SK-N-SH (cell line): ENCODE measurements around the gene CASK. TPM values are rescaled to one million over a fixed set of nuclear protein-coding genes. Genes with fewer than 3 reads are reported as not detected.

ENCODE experiments used
- CTCF ChIA-PET: fragments of 300-600, 350-600 bp; formaldehyde crosslinking; extraction: SDS; loops from one replicate; lab custom pipeline; 2021; lab: Yijun Ruan, JAX
- POLR2A ChIA-PET: fragments of 350-600 bp; sonication (Branson Sonifier 250); formaldehyde crosslinking; extraction: SDS; loops from one replicate; lab custom pipeline; 2020; ENCODE audit warnings: antibody characterized with exemption, inconsistent platforms; lab: Yijun Ruan, JAX
- DNase-seq: peaks from one replicate; pipeline ENCODE4 v3.0.0; 2012
- H2AFZ ChIP-seq: fragments of 200-600 bp; sonication (generic); 2 replicates; pipeline ENCODE4 v1.8.1; 2016; ENCODE audit warnings: antibody characterized with exemption, mild to moderate bottlenecking, low read depth
- H3F3A ChIP-seq: fragments of 200-600 bp; sonication (generic); replicated peaks from 2 replicates; pipeline ENCODE3; 2016; ENCODE audit warnings: antibody characterized with exemption, mild to moderate bottlenecking; ENCODE audit not compliant: insufficient read depth
- H3K27ac ChIP-seq, 2 experiments: fragments of 200-500 bp in 1 of 2; fragments of 200-600 bp in 1 of 2; sonication (Bioruptor generic) in 1 of 2; sonication (generic), shearing (Covaris generic) in 1 of 2; 2 replicates each; pipeline versions ENCODE4 v1.5.1 to v1.6.1; 2014 to 2016; ENCODE audit warnings: low read depth in 2 of 2, inconsistent platforms in 1 of 2, low read length in 1 of 2, mild to moderate bottlenecking in 1 of 2, mixed read lengths in 1 of 2
- H3K27me3 ChIP-seq: fragments of 200-600 bp; sonication (generic), shearing (Covaris generic); 2 replicates; pipeline ENCODE4 v1.6.1; 2016; ENCODE audit warnings: mixed run types; ENCODE audit not compliant: insufficient read depth
- H3K36me3 ChIP-seq, 2 experiments: fragments of 200-500 bp in 1 of 2; fragments of 200-600 bp in 1 of 2; sonication (Bioruptor generic) in 1 of 2; sonication (generic) in 1 of 2; replicated peaks in 1 of 2; 2 replicates each; pipeline versions ENCODE3 to v1.5.1; 2014 to 2016; ENCODE audit warnings: low read length in 1 of 2, mild to moderate bottlenecking in 1 of 2; ENCODE audit not compliant: insufficient read depth in 2 of 2, control insufficient read depth in 1 of 2
- H3K4me1 ChIP-seq, 2 experiments: fragments of 200-500 bp in 1 of 2; fragments of 200-600 bp in 1 of 2; sonication (Bioruptor generic) in 1 of 2; sonication (generic), shearing (Covaris generic) in 1 of 2; 2 replicates each; pipeline versions ENCODE4 v1.5.1 to v1.6.1; 2014 to 2016; ENCODE audit warnings: low read depth in 1 of 2, low read length in 1 of 2, mixed run types in 1 of 2; ENCODE audit not compliant: insufficient read depth in 2 of 2, control insufficient read depth in 1 of 2
- H3K4me2 ChIP-seq: fragments of 200-600 bp; sonication (generic), shearing (Covaris generic); 2 replicates; pipeline ENCODE4 v1.6.1; 2017; ENCODE audit warnings: mixed run types
- H3K4me3 ChIP-seq, 2 experiments: fragments of 200-500 bp in 1 of 2; fragments of 200-600 bp in 1 of 2; sonication (Bioruptor generic) in 1 of 2; sonication (generic), shearing (Covaris generic) in 1 of 2; 2 replicates each; pipeline versions ENCODE4 v1.5.1 to v1.8.1; 2014 to 2016; ENCODE audit warnings: low read depth in 2 of 2, inconsistent platforms in 1 of 2, low read length in 1 of 2, mild to moderate bottlenecking in 1 of 2, mixed read lengths in 1 of 2, moderate library complexity in 1 of 2
- H3K79me2 ChIP-seq: fragments of 200-600 bp; sonication (generic); 2 replicates; pipeline ENCODE4 v1.8.1; 2017; ENCODE audit warnings: mild to moderate bottlenecking; ENCODE audit not compliant: insufficient read depth
- H3K9ac ChIP-seq: fragments of 200-600 bp; sonication (generic); 2 replicates; pipeline ENCODE4 v1.6.1; 2017; ENCODE audit warnings: mixed run types
- H3K9me2 ChIP-seq: fragments of 200-600 bp; sonication (generic); 2 replicates; pipeline ENCODE4 v1.6.1; 2017; ENCODE audit warnings: mixed run types
- H3K9me3 ChIP-seq: fragments of 200-600 bp; sonication (generic); 2 replicates; pipeline ENCODE4 v1.6.1; 2017; ENCODE audit warnings: mixed run types, mild to moderate bottlenecking, moderate library complexity
- H4K20me1 ChIP-seq: fragments of 200-600 bp; sonication (generic); 2 replicates; pipeline ENCODE4 v1.6.1; 2017; ENCODE audit warnings: mild to moderate bottlenecking, mixed run types; ENCODE audit not compliant: insufficient read depth
- CHD2 ChIP-seq: fragments of 150-350 bp; IDR thresholded peaks from 2 replicates; pipeline ENCODE4 v1.6.1; 2018; ENCODE audit warnings: low read length; ENCODE audit not compliant: partially characterized antibody
- EZH2phosphoT487 ChIP-seq: fragments of 200-600 bp; sonication (generic); IDR thresholded peaks from 2 replicates; pipeline ENCODE4 v1.6.1; 2017; ENCODE audit warnings: low read depth, mixed run types, mild to moderate bottlenecking, antibody characterized with exemption, moderate library complexity, borderline replicate concordance
- FOSL2 ChIP-seq: IDR thresholded peaks from 2 replicates; pipeline ENCODE4 v1.4.0; 2012; ENCODE audit warnings: low read depth, mild to moderate bottlenecking, moderate library complexity, borderline replicate concordance
- FOXM1 ChIP-seq: IDR thresholded peaks from 2 replicates; pipeline ENCODE4 v1.4.0; 2012; ENCODE audit warnings: low read depth, mild to moderate bottlenecking
- GABPA ChIP-seq: IDR thresholded peaks from 2 replicates; pipeline ENCODE4 v1.4.0; 2012; ENCODE audit warnings: low read depth, mild to moderate bottlenecking
- GATA2 ChIP-seq: sonication (generic); formaldehyde crosslinking; IDR thresholded peaks from 2 replicates; pipeline ENCODE4 v1.5.0; 2020; ENCODE audit warnings: mild to moderate bottlenecking, missing genetic modification reagents
- JUND ChIP-seq: IDR thresholded peaks from 2 replicates; pipeline ENCODE4 v1.4.0; 2012
- NRF1 ChIP-seq: IDR thresholded peaks from 2 replicates; pipeline ENCODE4 v1.6.1; 2012; ENCODE audit warnings: low read depth, mild to moderate bottlenecking, low read length
- RXRA ChIP-seq: IDR thresholded peaks from 2 replicates; pipeline ENCODE4 v1.4.0; 2012; ENCODE audit warnings: low read depth, mild to moderate bottlenecking, borderline replicate concordance
- TCF12 ChIP-seq: IDR thresholded peaks from 2 replicates; pipeline ENCODE4 v1.4.0; 2012
- TEAD4 ChIP-seq: IDR thresholded peaks from 2 replicates; pipeline ENCODE4 v1.4.0; 2012; ENCODE audit warnings: mild to moderate bottlenecking, borderline replicate concordance; ENCODE audit not compliant: insufficient read depth
- YY1 ChIP-seq: IDR thresholded peaks from 2 replicates; pipeline ENCODE4 v1.4.0; 2012; ENCODE audit warnings: low read depth, mild to moderate bottlenecking
- WGBS: methylation state at CpG from one replicate; pipeline ENCODE4 v1.1.6; 2017; ENCODE audit warnings: low lambda C conversion rate; 5-methylcytosine and 5-hydroxymethylcytosine counted together
- polyA plus RNA-seq, 3 experiments: library from polyadenylated mRNA; depleted of rRNA; stranded (reverse); fragments of >200 nt; gene quantifications; 2 replicates each; pipeline ENCODE4 v1.2.3, GENCODE V29; 2012
- TF ChIP-seq, protein P1 (sequence below): IDR thresholded peaks from 2 replicates; pipeline ENCODE4 v1.4.0; 2012; ENCODE audit warnings: low read depth
- TF ChIP-seq, protein P2 (sequence below): IDR thresholded peaks from 2 replicates; pipeline ENCODE4 v1.4.0; 2012; ENCODE audit warnings: low read depth, borderline replicate concordance
- TF ChIP-seq, protein P3 (sequence below): IDR thresholded peaks from 2 replicates; pipeline ENCODE4; 2012
- TF ChIP-seq, protein P4 (sequence below): IDR thresholded peaks from 2 replicates; pipeline ENCODE4 v1.4.0; 2012; ENCODE audit warnings: low read depth, borderline replicate concordance

Gene CASK
- polyA plus RNA-seq, 1 of the 3 experiments (the other 2 are of a cell fraction) = 7.0 TPM

DNA sequence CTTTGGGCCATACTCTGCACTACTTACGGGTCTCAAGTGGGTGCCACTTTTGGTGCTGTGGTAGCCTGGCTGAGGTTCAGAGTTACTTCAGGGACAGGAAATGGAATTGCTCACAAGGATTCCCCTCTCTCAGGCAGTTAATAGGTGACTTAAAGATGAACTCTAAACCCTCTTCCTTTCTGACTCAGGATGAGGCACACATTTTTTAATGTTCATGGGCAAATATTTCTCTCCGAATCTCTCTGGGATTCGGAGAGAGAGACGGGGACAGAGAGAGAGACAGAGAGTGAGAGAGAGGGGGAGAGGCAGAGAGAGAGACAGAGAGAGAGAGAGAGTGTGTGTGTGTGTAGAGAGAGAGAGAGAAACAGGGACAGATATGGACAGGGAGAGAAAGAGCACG, 396.4 kb downstream of the CASK start:
- H3K4me2 ChIP-seq = no peak overlapping the region
- CTCF ChIA-PET = no interaction called here
- POLR2A ChIA-PET = no interaction called here

DNA sequence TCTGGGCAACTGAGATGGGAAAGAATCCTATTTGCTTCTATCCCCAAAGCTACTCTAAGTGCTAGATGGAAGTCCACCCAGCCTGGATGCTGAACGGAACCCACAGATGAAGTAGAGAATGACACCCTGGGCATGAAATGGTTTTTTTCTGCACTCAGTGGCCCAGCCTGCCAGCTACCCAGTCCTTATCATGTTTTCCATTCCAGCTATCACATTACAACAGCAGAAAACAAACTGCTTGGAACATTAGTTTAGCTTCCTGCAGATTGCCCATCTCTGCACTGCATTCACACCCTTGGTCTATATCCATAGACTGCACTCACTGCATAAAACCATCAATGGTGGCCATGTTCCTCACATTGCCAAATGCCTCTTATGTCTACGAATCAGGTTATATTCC, 397.1 kb downstream of the CASK start:
- 0 out of 4 replicates have a peak, but pooled peaks cover 0 to 4% of the 10 kb centered on the region in 2 experiments for H3K4me1 ChIP-seq
- 0 out of 4 replicates have a peak overlapping the region, but pooled peaks of 1 of the 2 experiments have one; percentile 45 for H3K27ac ChIP-seq
- peaks cover 5% of the 10 kb centered on the region for H3F3A ChIP-seq
- 56% methylated on average over 2 of the region's 2 CpGs for WGBS
- H3K9me2 ChIP-seq = no peaks in the 10 kb centered on the region
- no peak overlapping the region for H2AFZ ChIP-seq
- H3K4me3 ChIP-seq = no peak overlapping the region
- no peak overlapping the region for H3K9ac ChIP-seq
- H3K9me3 ChIP-seq = no peaks in the 10 kb centered on the region
- H3K36me3 ChIP-seq = peaks cover 0 to 13% of the 10 kb centered on the region in 2 experiments
- CTCF ChIA-PET = no interaction called here
- H4K20me1 ChIP-seq = no peaks in the 10 kb centered on the region
- POLR2A ChIA-PET = no interaction called here
- no peak for TF ChIP-seq EZH2phosphoT487
- TF ChIP-seq GATA2 = no peak
- TF ChIP-seq, protein P1, sequence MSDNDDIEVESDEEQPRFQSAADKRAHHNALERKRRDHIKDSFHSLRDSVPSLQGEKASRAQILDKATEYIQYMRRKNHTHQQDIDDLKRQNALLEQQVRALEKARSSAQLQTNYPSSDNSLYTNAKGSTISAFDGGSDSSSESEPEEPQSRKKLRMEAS = no peak
- H3K4me2 ChIP-seq = no peak overlapping the region
- no peak for DNase-seq
- no peaks in the 10 kb centered on the region for H3K79me2 ChIP-seq
- peaks cover 5% of the 10 kb centered on the region; the same call in 1 of the 2 replicates for H3K27me3 ChIP-seq

More for the DNA sequence above, 396.4 kb downstream of the CASK start:
- no peak for DNase-seq
- Histone ChIP-seq H3K27me3 (peaks cover 5% of the 10 kb centered on the region; the same call in 1 of the 2 replicates), H3K27ac (peak overlapping the region in 1 of 2 experiments; percentile 45; a peak in 2 of 4 replicates), H3F3A (peaks cover 5% of the 10 kb centered on the region)
- TF ChIP-seq CHD2 = no peak
- TF ChIP-seq, protein P2, sequence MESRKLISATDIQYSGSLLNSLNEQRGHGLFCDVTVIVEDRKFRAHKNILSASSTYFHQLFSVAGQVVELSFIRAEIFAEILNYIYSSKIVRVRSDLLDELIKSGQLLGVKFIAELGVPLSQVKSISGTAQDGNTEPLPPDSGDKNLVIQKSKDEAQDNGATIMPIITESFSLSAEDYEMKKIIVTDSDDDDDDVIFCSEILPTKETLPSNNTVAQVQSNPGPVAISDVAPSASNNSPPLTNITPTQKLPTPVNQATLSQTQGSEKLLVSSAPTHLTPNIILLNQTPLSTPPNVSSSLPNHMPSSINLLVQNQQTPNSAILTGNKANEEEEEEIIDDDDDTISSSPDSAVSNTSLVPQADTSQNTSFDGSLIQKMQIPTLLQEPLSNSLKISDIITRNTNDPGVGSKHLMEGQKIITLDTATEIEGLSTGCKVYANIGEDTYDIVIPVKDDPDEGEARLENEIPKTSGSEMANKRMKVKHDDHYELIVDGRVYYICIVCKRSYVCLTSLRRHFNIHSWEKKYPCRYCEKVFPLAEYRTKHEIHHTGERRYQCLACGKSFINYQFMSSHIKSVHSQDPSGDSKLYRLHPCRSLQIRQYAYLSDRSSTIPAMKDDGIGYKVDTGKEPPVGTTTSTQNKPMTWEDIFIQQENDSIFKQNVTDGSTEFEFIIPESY = no peak
- TF ChIP-seq, protein P1 = 0 out of 2 replicates have a peak, but pooled peaks have one; percentile 11
- TF ChIP-seq RXRA = 0 out of 2 replicates have a peak, but pooled peaks have one; percentile 30
- TF ChIP-seq, all 33 proteins: peak for 2
- Histone ChIP-seq H3K9me2 (no peaks in the 10 kb centered on the region), H3K79me2 (no peaks in the 10 kb centered on the region), H3K9me3 (no peaks in the 10 kb centered on the region), H2AFZ (peak overlapping the region; percentile 6; the same call in 1 of the 2 replicates), H3K36me3 (peaks cover 0 to 13% of the 10 kb centered on the region in 2 experiments), H4K20me1 (no peaks in the 10 kb centered on the region), H3K4me1 (0 out of 4 replicates have a peak, but pooled peaks cover 0 to 4% of the 10 kb centered on the region in 2 experiments), H3K4me3 (no peak overlapping the region), H3K9ac (no peak overlapping the region)
- 12% methylated on average over 5 of the region's 5 CpGs for WGBS

DNA sequence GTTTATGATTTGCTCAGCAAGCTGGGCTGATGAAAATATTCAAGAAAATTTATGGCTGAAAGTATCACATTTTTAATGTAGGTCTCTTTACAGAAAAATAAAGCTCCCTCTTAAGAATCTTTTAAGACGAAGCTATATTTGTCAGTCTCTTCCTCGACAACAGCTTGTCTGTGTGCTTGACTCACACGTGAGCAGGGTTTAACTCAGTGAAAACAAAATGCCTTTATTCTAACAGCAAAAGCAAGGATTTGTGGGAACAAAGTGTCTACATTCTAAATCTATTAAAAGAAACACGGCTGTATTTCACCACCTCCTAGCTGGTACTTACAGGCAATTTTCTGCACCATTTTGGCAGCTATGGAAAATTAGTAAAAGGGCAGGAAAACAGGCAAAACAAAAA, 400.7 kb downstream of the CASK start:
- H3F3A ChIP-seq = peaks cover 2% of the 10 kb centered on the region
- no peak overlapping the region for H3K4me2 ChIP-seq
- H3K27ac ChIP-seq = no peak overlapping the region
- no peaks in the 10 kb centered on the region for H4K20me1 ChIP-seq
- DNase-seq = no peak
- H3K79me2 ChIP-seq = no peaks in the 10 kb centered on the region
- POLR2A ChIA-PET = no interaction called here
- H2AFZ ChIP-seq = no peak overlapping the region
- 42% methylated on average over 4 of the region's 4 CpGs for WGBS
- peaks cover 0 to 8% of the 10 kb centered on the region in 2 experiments for H3K36me3 ChIP-seq
- H3K27me3 ChIP-seq = peaks cover 5% of the 10 kb centered on the region; the same call in 1 of the 2 replicates
- H3K4me3 ChIP-seq = no peak overlapping the region
- H3K9me3 ChIP-seq = no peaks in the 10 kb centered on the region
- no peaks in the 10 kb centered on the region for H3K9me2 ChIP-seq
- no peak overlapping the region for H3K9ac ChIP-seq
- H3K4me1 ChIP-seq = peaks cover 4 to 5% of the 10 kb centered on the region in 2 experiments; a peak in 2 of 4 replicates
- CTCF ChIA-PET = no interaction called here
- TF ChIP-seq NRF1 = no peak
- no peak for TF ChIP-seq TCF12
- TF ChIP-seq, protein P3, sequence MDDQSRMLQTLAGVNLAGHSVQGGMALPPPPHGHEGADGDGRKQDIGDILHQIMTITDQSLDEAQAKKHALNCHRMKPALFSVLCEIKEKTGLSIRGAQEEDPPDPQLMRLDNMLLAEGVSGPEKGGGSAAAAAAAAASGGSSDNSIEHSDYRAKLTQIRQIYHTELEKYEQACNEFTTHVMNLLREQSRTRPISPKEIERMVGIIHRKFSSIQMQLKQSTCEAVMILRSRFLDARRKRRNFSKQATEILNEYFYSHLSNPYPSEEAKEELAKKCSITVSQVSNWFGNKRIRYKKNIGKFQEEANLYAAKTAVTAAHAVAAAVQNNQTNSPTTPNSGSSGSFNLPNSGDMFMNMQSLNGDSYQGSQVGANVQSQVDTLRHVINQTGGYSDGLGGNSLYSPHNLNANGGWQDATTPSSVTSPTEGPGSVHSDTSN = no peak
- no peak for TF ChIP-seq JUND
- no peak for TF ChIP-seq TEAD4
- TF ChIP-seq FOSL2 = no peak
- no peak for TF ChIP-seq YY1
- TF ChIP-seq FOXM1 = no peak
- no peak for TF ChIP-seq GABPA
- TF ChIP-seq, protein P4, sequence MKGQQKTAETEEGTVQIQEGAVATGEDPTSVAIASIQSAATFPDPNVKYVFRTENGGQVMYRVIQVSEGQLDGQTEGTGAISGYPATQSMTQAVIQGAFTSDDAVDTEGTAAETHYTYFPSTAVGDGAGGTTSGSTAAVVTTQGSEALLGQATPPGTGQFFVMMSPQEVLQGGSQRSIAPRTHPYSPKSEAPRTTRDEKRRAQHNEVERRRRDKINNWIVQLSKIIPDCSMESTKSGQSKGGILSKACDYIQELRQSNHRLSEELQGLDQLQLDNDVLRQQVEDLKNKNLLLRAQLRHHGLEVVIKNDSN = no peak
- no peak for TF ChIP-seq CHD2
